Measurements from ENCODE around the gene SLC7A8. TPM values are rescaled to one million over a fixed set of nuclear protein-coding genes. Genes with fewer than 3 reads are reported as not detected.

Gene SLC7A8
- total RNA-seq, 1 experiment from 2014 or later, result 3.8 TPM

DNA sequence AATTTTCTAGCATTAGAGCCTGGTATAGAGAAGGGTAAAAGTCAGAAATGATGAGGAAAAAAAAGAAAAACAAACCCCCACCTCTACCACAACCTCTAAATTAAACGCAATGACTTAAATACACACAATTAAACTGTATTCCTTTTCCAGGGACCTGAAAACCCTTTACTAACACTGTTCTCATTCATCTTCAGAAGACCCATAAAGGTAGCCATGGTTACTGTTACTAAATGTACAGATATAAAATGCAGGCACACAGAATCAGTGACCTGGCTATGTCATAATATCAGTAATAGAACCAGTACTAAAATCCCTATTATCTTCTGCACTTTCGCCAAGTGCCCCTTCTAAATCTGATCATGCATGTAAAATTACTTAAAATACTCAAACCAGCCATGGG is 89.9 kb downstream of the SLC7A8 start:
- H3K9me2 ChIP-seq (replicated peaks; ENCODE audit: low read length), result no peaks in the 10 kb centered on the region
- CTCF ChIA-PET, result interaction anchor here (2.5 kb wide), 1 partner anchor 25 kb away, joined by 45 read pairs; no protein-coding TSS in a partner anchor
- no peaks in the 10 kb centered on the region for H3F3A ChIP-seq (ENCODE audit: low read length, unreplicated experiment)
- H3K4me3 ChIP-seq (ENCODE audit: low read length), result peak overlapping the region; percentile 95
- H3K36me3 ChIP-seq (ENCODE audit: low read depth, low read length), result peaks cover 50% of the 10 kb centered on the region
- ATAC-seq (no peak), DNase-seq (no peak)
- no TSS peak for BruUV-seq (replicated peaks)
- H3K27me3 ChIP-seq (ENCODE audit: low read length), result no peaks in the 10 kb centered on the region
- peaks cover 29% of the 10 kb centered on the region for H4K20me1 ChIP-seq (ENCODE audit: low read length)
- POLR2A ChIA-PET (ENCODE audit: unreplicated experiment), result interaction anchor here (0.6 kb wide), 1 partner anchor 15 kb away, joined by 6 read pairs; no protein-coding TSS in a partner anchor
- H3K4me1 ChIP-seq (ENCODE audit: insufficient read depth, low read length), result peaks cover 21% of the 10 kb centered on the region
- intact Hi-C loops (cut with micrococcal nuclease), result no loop called here
- peak overlapping the region; percentile 96 for H3K4me2 ChIP-seq (ENCODE audit: low read length)
- no peak overlapping the region for H2AFZ ChIP-seq (ENCODE audit: low read length)
- peak overlapping the region; percentile 96 for H3K9ac ChIP-seq (ENCODE audit: low read length)
- TF ChIP-seq EZH2phosphoT487 (IDR thresholded peaks at IDR 0.05; ENCODE audit: borderline replicate concordance, low read length), result no peak
- no peak overlapping the region for H3K27ac ChIP-seq (ENCODE audit: low read length)
- peaks cover 70% of the 10 kb centered on the region for H3K79me2 ChIP-seq (ENCODE audit: low read length)
- no peaks in the 10 kb centered on the region for H3K9me3 ChIP-seq (ENCODE audit: low read length)

DNA sequence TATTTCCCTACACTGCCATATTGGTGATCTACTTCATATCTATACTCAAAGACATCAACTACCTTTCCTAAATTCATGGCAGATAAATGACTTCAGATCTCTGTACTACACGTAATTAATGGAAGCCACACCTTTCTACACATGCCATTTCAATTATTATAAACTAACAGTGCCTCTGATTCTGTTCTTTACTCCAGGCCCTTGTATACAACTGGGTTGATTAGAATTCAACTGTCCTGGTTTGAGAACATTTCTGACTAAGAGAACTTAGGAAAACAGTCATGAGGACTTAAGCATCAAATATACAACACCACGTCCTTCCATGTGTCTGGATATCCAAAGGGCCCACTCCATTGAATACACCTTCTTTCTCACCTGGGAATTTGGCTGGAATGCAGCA is 90.4 kb downstream of the SLC7A8 start:
- Histone ChIP-seq H3K27ac (ENCODE audit: low read length) (no peak overlapping the region), H3K4me3 (ENCODE audit: low read length) (peak overlapping the region; percentile 95), H3K9me2 (replicated peaks; ENCODE audit: low read length) (no peaks in the 10 kb centered on the region), H3K9ac (ENCODE audit: low read length) (no peak overlapping the region), H3K4me2 (ENCODE audit: low read length) (peak overlapping the region; percentile 96), H3F3A (ENCODE audit: low read length, unreplicated experiment) (no peaks in the 10 kb centered on the region), H3K36me3 (ENCODE audit: low read depth, low read length) (peaks cover 50% of the 10 kb centered on the region), H3K79me2 (ENCODE audit: low read length) (peaks cover 66% of the 10 kb centered on the region), H3K27me3 (ENCODE audit: low read length) (no peaks in the 10 kb centered on the region), H3K4me1 (ENCODE audit: insufficient read depth, low read length) (peaks cover 21% of the 10 kb centered on the region), H2AFZ (ENCODE audit: low read length) (no peak overlapping the region), H4K20me1 (ENCODE audit: low read length) (peaks cover 29% of the 10 kb centered on the region), H3K9me3 (ENCODE audit: low read length) (no peaks in the 10 kb centered on the region)
- ATAC-seq, result no peak
- no TSS peak for BruUV-seq (replicated peaks)
- POLR2A ChIA-PET (ENCODE audit: unreplicated experiment), result no interaction called here
- TF ChIP-seq EZH2phosphoT487 (IDR thresholded peaks at IDR 0.05; ENCODE audit: borderline replicate concordance, low read length) (no peak), EZH2 (IDR thresholded peaks at IDR 0.05; ENCODE audit: low read length, unreplicated experiment) (no peak)
- TF ChIP-seq, protein P1, sequence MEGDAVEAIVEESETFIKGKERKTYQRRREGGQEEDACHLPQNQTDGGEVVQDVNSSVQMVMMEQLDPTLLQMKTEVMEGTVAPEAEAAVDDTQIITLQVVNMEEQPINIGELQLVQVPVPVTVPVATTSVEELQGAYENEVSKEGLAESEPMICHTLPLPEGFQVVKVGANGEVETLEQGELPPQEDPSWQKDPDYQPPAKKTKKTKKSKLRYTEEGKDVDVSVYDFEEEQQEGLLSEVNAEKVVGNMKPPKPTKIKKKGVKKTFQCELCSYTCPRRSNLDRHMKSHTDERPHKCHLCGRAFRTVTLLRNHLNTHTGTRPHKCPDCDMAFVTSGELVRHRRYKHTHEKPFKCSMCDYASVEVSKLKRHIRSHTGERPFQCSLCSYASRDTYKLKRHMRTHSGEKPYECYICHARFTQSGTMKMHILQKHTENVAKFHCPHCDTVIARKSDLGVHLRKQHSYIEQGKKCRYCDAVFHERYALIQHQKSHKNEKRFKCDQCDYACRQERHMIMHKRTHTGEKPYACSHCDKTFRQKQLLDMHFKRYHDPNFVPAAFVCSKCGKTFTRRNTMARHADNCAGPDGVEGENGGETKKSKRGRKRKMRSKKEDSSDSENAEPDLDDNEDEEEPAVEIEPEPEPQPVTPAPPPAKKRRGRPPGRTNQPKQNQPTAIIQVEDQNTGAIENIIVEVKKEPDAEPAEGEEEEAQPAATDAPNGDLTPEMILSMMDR (conservative IDR thresholded peaks at IDR 0.05; ENCODE audit: low read depth, low read length), result no peak
- intact Hi-C loops (cut with micrococcal nuclease), result no loop called here
- CTCF ChIA-PET, result no interaction called here
- no peak for DNase-seq

DNA sequence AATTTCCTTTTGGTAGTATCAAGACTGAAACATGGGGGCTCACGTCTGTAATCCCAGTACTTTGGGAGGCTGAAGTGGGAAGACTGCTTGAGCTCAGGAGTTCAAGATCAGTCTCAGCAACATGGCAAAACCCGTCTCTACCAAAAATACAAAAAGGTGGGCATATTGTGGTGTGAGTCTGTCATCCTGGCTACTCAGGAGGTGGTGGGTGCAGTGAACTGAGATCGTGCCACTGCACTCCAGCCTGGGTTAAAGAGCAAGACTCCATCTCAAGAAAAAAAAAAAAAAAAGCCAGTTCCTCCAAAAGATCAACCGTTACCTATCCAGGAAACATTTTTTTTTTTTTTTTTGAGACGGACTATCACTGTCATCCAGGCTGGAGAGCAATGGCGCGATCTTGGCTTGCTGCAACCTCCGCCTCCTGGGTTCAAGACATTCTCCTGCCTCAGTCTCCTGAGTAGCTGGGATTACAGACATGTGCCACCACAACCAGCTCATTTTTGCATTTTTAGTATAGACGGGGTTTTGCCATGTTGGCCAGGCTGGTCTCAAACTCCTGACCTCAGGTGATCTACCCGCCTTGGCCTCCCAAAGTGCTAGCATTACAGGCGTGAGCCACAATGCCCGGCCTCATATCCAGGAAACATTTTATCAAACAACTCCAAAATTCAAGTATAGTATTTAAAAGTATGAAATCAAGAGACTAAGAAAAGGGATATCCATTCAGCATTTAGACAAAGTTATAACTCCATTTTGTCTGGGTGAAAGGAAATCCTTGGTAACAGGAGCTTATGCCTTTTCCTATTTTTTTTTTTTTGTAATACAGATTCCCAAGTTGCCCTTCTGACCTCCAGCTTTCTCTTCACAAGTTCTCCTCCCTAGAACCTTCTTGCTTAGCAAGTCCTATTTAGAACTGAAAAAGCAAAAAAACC is 91.9 kb downstream of the SLC7A8 start:
- Histone ChIP-seq H3K79me2 (ENCODE audit: low read length) (peaks cover 54% of the 10 kb centered on the region), H3K27ac (ENCODE audit: low read length) (no peak overlapping the region), H3K4me1 (ENCODE audit: insufficient read depth, low read length) (peaks cover 14% of the 10 kb centered on the region), H3K4me2 (ENCODE audit: low read length) (no peak overlapping the region), H3F3A (ENCODE audit: low read length, unreplicated experiment) (no peaks in the 10 kb centered on the region), H3K9me2 (replicated peaks; ENCODE audit: low read length) (no peaks in the 10 kb centered on the region), H4K20me1 (ENCODE audit: low read length) (peaks cover 18% of the 10 kb centered on the region), H3K27me3 (ENCODE audit: low read length) (no peaks in the 10 kb centered on the region), H3K9ac (ENCODE audit: low read length) (no peak overlapping the region), H3K9me3 (ENCODE audit: low read length) (no peaks in the 10 kb centered on the region), H2AFZ (ENCODE audit: low read length) (no peak overlapping the region), H3K36me3 (ENCODE audit: low read depth, low read length) (peaks cover 55% of the 10 kb centered on the region), H3K4me3 (ENCODE audit: low read length) (no peak overlapping the region)
- no TSS peak for BruUV-seq (replicated peaks)
- no peak for DNase-seq
- no peak for ATAC-seq
- ChIA-PET POLR2A (ENCODE audit: unreplicated experiment) (no interaction called here), CTCF (interaction anchor here (0.5 kb wide), 1 partner anchor 22 kb away, joined by 4 read pairs; no protein-coding TSS in a partner anchor)
- TF ChIP-seq EZH2phosphoT487 (IDR thresholded peaks at IDR 0.05; ENCODE audit: borderline replicate concordance, low read length) (no peak), EZH2 (IDR thresholded peaks at IDR 0.05; ENCODE audit: low read length, unreplicated experiment) (no peak)
- TF ChIP-seq, protein P1 (conservative IDR thresholded peaks at IDR 0.05; ENCODE audit: low read depth, low read length), result no peak
- intact Hi-C loops (cut with micrococcal nuclease), result no loop called here

Data from PC-3 (cell line).